T-helper 2 cell treated with Interferon-gamma antibody and Interleukin-4, amounts not matched to agents 100 ng/mL and 5 ng/mL, for 36 hours (primary cell): ENCODE results near the gene PTPRF. TPM values are rescaled to one million over a fixed set of nuclear protein-coding genes. Genes with fewer than 3 reads are reported as not detected.

Source experiments
- intact Hi-C: fragments of 100-400 bp; cut with micrococcal nuclease; formaldehyde crosslinking; loops from one replicate; pipeline ENCODE4 v1.15.1; 2023
- total RNA-seq: library from RNA; stranded (reverse); gene quantifications from 2 replicates; pipeline ENCODE4 v1.2.3, GENCODE V29; 2022

PTPRF gene
- total RNA-seq, 1 donor from 2014 or later: 2.6 TPM

DNA sequence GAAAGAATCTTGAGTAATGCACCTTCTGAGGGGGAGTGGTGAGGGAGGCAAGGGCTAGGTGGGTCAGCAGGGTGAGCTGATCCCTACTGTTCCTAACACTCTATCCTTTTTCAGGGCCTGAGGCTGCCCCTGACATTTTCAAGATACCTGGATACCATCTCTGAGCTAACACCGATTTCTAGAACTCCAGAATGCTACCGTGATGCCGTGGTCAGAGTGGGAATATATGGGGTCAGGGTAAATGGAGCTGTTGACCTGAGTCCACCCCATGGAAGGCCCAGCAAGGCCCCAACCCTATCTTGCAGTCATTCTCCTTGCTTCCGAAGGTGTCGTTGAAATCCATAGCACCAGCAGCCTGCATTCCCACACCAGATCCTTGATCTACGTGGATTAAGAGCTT, 18.0 kb upstream of the PTPRF start:
- intact Hi-C loops: no loop called here

DNA sequence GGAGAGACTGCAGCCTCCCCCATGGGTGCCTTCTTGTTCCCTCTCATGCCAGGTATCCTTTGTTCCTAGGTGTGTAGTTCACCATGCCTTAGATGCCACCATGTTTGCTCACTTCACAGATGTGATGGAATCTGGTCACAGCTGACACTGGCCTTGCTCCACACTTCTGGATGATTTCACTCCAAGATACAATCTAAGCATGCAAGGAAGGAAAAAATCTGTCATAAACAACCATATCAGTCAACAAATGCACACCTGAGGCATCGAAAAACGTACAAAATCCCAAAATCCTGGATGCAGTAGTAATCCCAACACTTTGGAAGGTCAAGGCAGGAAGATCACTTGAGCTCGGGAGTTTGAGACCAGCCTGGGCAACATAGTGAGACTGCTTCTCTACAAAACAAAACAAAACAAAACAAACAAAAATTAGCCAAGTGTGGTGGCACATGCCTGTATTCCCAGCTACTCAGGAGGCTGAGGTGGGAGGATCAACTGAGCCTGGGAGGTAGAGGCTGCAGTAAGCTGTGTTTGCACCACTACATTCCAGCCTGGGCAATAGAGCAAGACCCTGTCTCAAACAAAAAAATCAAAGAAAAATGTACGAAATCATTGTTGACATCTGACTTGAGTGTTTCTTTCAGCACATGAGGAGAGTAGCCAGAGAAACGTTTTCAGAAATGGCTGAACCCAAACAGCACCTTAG, 17.1 kb upstream of the PTPRF start:
- intact Hi-C loops: no loop called here

DNA sequence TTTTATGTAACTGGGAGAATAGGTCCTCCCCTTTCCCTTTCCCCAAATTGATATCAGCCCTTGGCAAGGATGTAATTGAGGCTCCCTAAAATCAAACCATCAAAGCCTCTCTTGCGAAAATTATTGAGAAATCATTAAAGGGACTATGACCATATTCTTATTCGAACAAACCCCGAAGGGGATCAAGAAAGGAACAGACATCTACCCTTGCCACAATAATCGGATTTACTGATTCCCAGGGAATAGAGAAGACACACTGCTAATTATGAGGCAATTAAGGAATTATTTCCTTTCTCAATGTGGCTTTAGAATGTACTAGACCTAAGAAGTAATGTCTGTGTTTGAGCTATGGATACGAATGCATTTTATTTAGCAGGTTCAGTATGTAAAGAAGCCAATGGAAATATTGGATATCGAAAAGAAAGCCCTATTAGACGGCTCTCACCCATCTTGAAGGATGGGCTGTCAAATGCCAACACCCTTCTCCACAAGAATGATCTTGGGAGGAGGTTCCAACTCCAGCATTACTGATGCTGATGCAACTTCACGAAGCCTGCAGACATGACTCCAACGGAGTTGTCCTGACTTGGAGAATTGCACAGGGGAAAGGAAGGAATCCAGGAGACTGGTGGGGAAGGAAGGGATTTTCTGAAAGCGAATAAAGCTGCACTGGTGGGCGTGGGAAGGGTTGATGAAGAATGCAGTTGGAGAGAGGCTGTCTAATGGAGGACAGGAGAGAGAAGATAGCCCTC, 11.6 kb upstream of the PTPRF start:
- intact Hi-C loops: no loop called here

DNA sequence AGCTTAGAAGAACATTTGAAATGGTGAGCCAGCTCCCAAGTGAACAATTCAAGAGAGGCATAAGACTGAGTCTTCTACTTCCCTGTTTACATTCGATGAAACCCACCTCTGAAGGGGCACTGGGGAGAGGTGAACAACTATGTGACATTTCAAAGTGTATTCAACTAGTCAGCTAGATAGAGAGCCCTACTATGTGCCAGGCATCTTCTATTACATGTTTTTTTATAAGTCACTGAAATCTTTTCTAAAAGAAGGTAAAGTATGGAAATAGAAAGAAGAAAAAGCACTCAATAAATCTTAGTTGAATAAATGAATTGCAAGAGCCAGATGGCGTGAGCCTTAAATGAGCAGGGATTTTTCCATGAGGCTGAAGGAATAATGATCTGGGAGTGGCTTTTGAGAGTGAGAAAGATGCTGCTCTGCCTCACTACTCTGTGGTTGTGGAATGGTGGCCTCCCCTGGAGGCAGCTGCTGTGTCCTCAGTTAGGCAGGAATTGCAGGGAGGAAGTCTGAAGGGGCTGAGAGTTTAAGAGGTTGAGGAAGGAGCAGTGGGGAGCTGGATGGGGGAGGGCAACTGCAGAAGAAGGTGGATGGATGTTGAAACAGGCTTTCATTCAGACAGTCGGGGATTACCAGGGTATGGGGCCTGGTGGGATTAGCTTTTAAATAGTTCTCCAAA, 10.4 kb upstream of the PTPRF start:
- intact Hi-C loops: no loop called here

DNA sequence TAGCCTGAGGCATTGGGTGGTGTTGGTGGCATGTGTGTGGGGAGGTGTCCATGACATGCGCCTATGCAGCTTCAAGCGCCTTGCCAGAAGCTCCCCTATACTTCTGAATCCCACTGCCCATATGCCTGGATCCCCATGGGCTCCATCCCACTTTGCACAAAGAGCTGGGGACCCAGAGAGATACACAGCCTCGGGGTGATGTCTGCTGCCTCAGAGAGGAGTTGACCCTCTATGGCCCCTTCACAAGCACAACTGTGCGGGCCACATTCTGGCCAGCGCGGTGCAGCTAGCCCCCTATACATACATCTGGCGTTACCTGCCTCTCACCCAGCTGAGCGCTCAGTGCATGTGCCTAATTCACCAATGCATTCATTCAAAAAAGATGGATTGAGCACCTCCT, 9.6 kb upstream of the PTPRF start:
- intact Hi-C loops: no loop called here

DNA sequence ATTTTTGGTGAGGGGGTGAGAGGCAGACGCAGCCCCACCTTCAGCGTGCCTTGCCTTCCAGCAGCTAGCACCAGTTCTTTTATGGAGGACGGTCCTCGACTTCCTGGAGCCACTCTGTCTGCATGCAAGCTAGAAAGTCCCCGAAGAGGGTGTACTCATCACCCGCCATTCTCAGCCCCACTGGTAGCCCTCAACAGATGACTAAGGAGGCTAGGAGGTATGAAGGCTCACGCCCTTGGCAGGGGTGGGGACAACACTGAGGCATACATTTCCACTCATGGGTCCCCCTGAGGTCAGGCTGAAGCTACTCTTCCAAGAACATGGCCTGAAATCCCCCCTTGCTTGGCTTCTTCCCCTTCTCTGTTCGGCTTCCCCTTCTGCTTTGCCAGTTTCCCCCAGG, 8.9 kb upstream of the PTPRF start:
- intact Hi-C loops: no loop called here

DNA sequence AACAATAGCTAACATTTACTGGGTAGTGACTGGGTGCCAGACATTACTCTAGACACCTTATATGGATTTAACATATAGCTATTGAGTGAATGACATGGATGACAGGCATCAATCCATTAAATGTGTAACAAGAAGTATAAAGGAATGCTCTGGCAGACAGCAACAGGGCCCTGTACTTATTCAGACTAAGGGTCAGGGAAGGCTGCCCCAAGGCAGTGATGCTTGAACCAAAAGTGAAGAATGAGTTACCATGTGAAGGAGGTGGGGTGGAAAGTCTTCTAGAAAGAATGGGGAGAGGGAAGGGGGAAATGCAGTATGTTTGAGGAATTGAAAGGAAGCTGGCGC, 8.3 kb upstream of the PTPRF start:
- intact Hi-C loops: no loop called here

DNA sequence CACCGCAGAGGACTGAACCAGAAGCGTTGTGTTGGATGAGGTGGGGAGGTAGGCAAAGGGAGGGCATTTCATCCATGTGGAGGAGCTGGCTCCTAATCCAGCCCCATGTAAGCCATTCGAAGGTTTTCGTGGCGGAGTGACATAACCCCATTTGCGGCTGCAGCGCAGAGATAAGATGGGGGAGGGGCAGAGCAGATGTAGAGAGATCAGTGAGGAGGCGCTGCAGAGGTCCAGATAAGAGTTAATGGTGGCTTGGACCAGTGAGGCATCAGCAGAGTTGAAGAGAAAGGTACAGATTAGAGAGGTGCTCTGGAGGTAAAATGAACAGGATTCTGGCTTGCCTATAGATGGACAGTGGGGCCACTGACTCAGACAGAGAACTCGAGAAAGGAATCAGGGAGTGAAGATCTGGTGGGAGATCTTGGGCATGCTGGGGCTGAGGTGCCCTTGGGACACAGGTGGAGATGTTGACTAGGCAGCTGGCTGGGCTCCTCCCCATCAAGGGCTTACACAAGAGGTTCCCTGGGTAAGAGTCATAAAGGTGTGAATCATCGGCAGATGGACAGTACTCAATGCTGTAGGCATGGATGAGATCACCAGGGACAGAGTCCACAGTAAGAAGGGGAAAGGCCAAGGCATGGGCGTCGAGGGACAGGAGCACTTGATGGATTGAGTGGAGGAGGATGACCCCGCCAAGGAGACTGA, 7.8 kb upstream of the PTPRF start:
- intact Hi-C loops: no loop called here

DNA sequence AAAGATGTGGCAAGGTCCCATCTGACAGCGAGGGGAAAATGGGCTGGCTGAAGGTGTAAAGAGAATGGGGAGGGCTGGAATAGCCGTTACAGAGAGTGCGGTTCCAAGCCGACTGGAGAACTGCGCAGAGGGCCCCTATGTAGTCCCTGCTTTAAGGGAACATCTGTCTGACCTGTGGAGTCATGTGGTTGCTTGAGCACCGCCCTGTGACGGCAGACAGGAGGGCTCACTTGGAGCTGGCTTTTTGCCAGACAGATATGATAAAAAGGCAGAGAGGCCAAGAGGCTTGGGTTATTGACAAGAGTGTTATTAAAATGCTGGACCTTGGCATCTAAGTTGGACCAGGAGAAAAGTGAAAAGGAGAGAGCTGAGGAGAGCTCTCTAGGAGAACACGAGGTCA, 5.9 kb upstream of the PTPRF start:
- intact Hi-C loops: no loop called here

DNA sequence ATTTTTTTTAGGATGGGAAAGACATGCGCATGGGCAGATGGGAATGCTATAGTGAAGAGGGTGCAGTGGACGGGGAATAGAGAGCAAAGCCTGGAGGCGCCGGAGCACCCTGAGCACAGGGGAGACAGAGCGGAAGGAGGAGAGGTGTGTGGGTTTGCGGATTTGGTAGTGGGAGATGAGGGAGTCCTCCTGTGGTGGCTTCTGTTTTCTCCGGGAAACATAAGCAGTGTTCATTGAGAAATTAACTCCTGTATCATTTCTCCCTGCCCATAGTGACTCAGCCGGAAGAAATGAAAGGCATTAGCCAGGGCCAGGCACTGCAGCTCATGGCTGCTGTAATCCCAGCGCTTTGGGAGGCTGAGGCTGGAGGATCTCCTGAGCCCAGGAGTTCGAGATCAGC, 4.7 kb upstream of the PTPRF start:
- intact Hi-C loops: no loop called here

DNA sequence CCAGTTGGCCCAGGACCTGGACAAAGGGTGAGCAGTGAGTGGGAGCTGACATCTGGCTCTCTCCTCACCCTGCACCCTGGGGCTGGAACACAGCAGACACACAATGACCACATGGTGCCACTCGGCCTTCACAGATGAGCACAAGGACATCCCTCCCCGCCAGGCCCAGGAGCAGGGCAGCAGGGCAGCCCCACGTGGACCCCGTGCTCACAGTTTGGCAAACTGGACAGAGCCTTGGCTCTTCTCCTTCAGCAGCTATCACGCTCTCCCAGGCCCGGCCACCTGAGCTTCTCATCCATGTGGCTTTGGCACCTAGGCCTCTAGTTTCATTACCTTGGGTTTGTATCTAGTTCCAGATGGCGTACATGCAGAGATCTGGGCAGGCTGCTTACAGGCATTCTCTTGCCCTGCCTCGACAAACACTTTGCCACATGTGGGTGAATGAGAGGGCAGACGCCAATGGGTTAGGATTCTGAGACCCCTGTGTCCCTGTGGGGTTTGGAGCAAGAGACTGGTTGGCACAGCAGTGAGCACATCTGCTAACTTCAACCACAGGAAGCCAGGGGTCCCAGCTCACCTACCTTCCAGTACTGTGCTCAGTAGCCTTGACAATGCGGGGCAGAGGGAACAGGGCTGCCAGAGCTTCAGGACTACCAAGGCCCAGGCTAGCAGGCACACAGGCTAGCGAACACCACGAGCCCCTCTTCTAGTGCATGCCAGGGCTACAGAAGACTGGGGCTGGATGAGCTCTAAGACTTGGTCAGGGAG, 3.4 kb upstream of the PTPRF start:
- intact Hi-C loops: no loop called here

DNA sequence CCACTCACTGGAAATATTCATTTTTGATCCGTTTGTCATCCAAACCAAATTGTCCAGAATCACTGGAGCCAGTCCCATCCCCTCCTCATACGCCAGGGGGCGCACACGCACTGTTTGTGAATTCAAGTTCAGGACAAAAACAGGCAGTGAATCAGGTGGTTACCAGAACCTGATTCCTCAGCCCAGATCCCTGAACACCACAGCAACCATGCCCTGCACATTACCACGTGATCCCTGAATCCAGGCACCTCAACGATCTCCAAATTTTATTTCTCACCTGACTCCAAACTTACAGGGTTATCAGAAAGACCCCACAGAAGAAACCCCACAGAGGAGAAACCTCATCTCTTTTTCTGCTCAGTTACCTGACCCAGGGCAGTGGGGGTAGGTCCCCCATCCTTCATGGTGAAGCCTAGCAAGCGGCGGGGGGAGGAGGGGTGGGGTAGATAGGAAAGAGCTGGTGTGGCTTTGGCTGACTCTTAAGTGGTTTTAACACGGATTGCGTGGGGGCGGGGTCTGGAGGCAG, 1.4 kb upstream of the PTPRF start:
- intact Hi-C loops: loop anchor here (1.0 to 2.0 kb wide), 5 partner anchors 120 to 507 kb away; partner anchors contain the start of gene ST3GAL3

DNA sequence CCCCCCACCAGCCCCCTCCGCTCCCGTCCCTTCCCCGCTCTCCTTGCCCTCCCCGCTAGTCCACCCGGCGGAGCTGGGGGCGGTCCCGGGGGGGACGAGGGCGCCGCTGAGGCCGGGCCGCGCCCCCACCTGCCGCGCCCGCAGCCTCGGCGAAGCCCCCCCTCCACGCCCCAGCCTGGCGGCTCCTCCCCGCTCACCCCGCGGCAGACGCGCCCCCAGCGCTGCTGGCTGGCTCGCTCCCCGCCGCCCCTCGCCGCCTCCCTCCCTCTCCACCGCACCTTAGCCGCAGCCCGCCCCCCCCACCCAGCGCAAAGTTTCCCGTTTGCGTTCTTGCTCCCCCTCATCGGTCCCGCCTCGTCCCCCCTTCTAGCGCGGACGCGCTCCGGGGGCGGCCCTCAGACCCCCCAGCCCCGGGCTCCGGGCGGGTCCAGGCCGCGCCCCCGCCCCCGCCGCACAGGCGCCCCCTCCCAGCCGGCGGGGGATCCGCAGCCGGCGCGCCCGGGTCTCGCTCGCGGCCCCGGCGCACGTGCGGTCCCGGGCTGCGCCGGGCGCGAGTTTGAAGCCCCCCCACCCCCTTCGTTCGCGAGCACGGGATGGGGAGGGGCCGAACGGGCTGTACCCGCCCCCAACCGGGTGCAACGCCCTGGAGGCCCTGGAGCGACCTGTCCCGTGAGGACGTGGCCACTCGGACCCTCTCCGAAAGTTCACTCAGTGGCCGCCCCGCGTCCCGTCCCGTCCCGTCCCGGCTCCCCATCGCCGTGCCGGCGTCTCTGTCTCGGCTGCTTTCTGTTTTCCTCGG, 623 bp downstream of the PTPRF start:
- intact Hi-C loops: no loop called here

DNA sequence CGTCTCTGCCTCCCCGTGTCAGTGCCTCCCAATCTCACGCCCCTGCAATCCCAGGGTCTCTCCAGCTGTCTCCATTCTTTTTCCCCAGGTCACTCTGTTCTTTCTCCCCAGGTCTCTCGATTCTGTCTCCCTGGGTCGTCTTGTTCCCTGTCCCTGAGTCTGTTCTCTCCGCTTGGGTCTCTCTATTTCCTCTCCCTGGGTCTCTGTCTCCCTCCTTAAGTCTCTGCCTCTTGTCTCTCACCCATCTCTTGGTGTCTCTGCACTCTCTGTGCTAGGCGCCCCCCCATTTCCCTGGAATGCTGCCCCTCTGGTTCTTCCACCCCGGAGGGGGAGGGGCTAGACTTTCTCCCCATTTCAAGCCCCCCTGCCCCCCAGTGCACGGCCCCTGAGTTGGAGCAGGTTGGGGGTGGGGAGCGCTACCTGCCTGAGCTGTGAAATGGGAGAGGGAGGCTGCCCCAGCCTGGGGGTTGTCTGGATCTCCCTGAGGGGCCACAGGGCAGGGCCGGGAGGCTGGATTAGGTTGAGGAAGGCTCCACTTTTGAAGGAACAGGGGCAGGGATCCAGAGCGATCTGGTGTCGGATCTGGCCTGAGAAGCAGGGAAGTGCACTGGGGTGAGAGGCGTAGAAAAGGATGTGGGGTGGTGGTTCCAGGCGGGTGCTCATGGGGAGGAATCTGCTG, 1.4 kb downstream of the PTPRF start:
- intact Hi-C loops: no loop called here

DNA sequence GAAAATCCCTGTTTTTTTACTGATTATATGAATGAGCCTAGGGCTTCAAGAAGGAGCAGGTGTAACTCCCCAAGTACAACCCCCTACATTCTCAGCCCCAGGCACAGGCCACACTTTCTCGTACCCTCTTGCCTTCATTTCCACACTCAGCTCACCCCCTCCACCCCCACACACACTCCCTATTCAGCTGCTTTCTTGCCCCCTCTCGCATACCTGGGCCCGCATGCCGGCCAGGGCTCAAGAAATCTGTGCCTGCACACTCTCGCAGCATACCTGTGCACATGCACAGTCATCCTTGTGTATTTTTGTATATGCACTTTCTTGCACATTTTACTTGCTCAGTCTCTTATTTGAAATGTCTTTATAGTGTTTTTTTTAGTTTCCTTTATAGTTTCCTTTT, 2.0 kb downstream of the PTPRF start:
- intact Hi-C loops: no loop called here

DNA sequence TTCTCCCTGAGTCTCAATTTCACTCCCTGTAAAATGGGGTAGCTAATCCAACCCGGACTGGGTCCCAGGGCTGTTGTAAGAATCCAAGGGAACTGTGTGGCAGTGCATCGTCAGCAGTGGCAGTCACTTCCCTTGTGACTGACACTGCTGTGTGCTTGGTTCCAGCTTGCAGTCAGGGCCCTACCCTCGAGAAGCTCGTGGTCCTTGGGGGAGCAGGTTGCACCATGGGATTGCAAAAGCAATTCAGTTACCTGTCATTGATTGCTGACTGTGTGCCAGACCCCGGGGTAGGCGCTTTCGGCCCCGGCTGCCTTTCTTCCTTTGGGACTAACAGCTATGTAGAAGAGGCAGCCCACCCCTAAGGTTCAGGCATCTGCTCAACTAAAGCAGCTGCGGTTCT, 2.9 kb downstream of the PTPRF start:
- intact Hi-C loops: no loop called here

DNA sequence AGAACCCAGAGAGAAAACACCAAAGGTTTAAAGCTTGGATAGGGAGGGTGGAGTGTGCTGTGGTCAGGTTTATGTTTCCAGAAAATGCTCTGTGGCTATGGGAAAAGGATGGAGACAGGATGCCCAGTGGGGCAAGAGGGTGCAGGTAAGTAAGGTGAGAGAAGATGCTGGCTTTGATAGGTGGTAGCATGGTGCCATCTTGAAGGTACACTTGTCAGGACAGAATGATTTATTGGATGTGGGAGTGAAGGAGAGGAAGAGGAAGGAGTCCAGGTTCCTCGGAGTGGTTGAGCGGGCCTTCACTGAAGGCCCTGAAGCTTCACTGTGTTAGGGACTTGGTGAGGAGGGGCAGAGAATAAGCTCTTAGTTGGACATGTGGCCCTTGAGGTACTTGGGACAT, 3.6 kb downstream of the PTPRF start:
- intact Hi-C loops: no loop called here

DNA sequence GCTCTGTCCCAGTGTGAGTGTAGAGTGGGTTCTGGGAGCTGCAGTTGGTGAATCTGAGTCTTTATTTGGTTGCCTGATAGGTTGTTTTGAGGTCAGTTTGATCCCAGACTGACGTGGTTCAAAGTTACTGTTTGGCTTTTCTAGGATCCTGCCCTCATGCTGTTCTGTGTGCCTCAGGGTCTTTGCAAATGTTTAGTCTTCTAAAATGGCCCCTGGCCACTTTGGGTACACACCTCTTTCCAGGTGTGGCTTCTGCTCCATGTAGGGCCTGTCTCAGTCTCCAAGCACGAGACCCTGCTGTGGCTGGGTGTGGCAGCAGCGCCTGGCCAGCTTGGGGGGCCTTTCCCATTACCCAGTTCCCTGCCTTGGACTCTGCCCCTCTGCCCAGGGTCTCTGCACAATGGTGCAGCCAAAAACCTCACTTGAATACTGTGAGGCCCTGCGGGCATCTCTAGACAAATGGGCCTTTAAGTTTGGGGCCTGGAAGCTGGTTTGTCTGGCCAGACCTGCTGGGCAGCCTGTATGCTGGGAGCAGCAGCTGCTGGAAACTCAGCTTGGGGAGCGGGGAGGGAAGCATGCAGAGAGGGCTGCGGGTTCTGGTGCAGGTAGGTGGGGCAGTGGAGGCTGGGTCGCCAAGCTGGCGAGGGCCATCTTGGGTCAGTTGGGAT, 5.6 kb downstream of the PTPRF start:
- intact Hi-C loops: no loop called here

DNA sequence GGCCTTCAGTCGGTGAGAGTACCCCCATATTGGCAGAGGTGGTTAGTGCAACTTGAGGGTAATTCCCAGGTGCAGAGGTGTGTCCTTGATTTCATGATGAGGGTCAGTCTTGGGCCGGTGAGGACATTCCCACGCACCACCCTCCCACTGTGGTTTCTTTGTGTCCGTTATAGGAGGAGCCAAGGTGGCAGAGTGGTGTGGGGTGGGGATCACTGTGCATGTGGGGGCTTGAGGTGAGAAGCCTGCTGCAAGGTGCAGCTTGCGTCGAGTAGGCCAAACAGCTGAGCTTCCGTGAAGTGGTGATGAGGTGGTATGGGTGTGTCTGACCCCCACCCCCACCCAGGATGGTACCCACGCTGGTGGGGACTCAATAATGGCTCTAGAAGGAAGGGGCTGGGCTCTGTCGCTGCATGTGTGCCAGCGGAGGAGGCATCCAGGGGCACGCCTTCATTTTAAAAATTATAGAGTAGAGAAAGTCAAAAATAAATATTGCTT, 6.2 kb downstream of the PTPRF start:
- intact Hi-C loops: no loop called here
